Sigmoid colon (tissue), 4 donors: ENCODE measurements around the gene CDK13.
"Not testable (repeated sequence)": the region's sequence is repeated elsewhere in the genome, so short reads cannot be mapped to it uniquely, and the experiment has no call there.

Experiments used
- CTCF ChIP-seq, 4 experiments: fragments of 450-650 bp in 3 of 4; fragments of 200-600 bp in 1 of 4; IDR thresholded peaks; one replicate each; pipeline ENCODE4 v1.5.1; 2016 to 2019; ENCODE audit warnings: antibody characterized with exemption in 4 of 4, mild to moderate bottlenecking in 3 of 4, moderate library complexity in 2 of 4
- EP300 ChIP-seq, 4 donors: sonication (generic); formaldehyde crosslinking; IDR thresholded peaks; one replicate each; pipeline ENCODE4 v1.6.1; 2017; ENCODE audit warnings: antibody characterized with exemption in 4 of 4

DNA sequence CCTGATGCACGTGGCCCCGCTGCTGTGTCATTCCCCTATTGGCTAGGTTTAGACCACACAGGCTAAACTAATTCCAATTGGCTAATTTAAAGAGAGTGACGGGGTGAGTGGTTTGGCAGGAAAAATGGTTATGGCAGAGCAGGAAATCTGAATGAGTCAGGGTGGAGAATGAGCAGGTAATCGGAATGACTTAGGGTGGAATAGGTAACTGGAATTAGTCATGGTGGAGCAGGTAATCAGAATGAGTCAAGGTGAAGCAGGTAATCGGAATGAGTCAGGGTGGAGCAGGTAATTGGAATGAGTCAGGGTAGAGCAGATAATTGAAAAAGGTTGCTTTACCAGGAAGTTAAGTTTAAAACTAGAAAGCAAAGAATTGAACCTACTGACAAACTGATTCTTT, 191.9 kb downstream of the CDK13 start:
- not testable (repeated sequence) for TF ChIP-seq EP300, CTCF (IDR thresholded peaks at IDR 0.05)
